ENCODE data around the gene ABCC10.
"Not testable (repeated sequence)": the region's sequence is repeated elsewhere in the genome, so short reads cannot be mapped to it uniquely, and the experiment has no call there.

Gene ABCC10

DNA sequence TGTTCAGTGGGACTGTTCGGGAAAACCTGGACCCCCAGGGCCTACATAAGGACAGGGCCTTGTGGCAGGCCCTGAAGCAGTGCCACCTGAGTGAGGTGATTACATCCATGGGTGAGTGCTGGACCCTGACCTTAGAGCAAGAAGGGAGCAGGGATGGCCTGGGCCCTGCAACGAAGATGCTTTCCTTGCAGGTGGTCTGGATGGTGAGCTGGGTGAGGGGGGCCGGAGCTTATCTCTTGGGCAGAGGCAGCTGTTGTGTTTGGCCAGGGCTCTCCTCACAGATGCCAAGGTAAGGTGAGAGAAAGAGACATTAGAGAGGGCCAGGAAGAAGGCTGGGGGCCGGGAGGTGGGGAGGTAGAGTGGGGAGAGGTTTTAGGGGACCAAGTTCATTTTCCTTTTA is 21.6 kb downstream of the ABCC10 start:
- no peak for DNase-seq

DNA sequence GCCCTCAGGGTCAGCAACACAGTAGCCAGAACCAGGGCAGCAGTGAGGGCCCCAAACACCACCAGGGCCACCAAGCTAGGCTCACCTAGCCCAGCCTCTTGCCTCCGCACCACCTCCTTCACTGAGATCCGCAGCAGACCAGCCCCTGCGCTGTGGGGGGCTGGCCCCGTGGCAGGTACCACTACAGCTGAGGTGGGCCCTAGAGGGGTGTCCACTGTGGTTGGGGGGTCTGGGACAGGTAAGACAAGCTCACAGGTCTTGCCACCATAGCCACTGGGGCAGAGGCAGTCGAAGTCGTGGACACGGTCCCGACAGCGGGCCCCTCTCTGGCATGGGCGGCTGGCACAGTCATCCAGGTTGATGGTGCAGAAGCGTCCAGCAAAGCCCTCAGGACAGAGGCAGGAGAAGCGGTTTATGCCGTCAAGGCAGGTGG is 23.4 kb downstream of the ABCC10 start:
- no peak for DNase-seq

DNA sequence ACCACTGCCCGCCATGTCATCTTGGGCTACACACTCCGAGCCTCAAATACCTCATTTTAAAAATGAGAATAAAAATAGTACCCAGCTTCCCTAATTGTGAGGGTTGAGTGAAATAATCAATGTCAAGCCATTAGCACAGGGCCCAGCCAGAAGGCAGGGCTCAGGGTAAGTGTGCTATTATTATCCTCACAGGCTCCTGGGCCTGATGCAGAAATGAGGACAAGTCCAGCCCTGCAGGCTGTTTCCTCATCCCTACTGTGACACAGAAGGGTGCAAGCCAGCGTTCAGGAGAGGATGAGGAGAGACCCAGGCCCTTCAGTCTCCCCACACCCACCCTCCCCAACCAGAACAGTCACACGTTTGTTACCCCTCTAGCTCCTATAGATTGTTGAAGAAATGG is 24.0 kb downstream of the ABCC10 start:
- no peak for DNase-seq

DNA sequence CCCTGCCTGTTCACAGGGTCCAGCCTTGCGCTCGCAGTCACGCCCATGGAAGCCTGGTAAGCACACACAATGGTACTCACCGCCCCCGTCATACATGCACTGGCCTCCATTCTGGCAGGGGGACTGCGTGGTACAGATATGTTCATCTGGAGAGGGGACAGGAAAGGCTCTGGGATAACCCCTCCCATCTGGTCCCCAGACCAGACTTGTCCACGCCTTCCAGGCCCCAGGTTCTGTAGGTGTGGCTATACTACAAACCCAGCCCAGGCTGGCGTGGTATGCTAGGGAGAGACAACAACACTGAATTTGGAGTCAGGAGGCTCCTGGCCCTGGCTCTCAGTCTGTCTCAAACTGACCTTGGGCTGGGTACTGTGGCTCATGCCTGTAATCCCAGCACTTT is 24.6 kb downstream of the ABCC10 start:
- no peak for DNase-seq

DNA sequence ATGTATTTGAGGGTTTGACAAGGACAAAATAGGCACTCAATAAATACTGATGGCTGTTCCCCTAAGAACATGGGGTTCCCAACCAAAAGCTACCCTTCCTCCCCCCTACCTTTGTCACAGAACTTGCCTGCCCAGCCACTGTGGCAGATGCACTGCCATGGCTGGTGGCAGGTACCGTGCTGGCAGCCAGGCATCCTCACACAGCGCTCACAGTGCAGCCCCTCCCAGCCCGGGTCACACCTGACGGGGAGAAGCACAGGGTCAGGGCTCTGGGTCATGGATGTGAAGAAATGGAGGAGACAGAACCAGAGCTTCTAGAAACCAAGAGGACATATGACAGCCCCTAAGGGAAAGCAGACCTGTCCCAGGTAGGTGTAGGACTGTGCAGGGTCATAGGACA is 25.6 kb downstream of the ABCC10 start:
- no peak for DNase-seq

DNA sequence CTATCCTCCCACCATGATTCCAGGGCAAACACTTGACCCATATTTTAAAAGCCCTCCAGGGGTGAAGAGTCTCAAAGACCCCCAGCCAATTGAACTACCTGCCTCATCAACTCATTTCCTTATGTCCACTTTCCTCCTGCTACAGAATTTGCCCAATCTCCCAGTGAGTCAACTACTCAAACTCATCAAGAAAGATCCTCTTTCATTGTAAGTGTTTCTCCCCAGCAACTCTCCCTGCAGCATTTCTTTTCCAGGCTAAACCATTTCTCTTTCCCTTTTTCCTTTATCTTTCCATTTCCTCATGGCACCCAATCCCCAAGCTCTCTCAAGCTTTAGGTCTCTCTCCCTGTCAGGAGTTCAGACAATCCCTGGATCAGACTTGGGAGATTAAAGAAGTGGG is 26.5 kb downstream of the ABCC10 start:
- no peak for DNase-seq

DNA sequence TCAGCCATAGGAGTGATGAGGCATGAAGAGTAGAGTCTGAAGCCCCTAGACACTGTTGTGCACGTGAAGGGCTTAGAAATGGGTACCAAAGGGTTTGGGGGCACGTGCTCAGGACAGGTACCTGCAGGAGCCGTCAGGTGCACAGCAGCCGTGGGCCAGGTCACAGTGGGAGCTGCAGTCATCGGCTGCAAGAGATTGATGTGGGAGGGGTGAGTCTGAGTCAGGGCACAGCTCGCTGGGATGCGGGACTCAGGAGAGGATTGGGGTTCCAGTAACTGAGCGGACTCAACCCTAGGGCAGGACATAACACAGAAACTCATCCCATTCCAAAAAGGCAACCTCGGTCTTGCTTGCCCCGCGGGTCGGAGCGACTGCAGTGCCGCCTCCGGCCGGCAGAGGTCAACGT is 27.0 kb downstream of the ABCC10 start:
- peak in 1 of 2 donors; percentile 46 for DNase-seq

DNA sequence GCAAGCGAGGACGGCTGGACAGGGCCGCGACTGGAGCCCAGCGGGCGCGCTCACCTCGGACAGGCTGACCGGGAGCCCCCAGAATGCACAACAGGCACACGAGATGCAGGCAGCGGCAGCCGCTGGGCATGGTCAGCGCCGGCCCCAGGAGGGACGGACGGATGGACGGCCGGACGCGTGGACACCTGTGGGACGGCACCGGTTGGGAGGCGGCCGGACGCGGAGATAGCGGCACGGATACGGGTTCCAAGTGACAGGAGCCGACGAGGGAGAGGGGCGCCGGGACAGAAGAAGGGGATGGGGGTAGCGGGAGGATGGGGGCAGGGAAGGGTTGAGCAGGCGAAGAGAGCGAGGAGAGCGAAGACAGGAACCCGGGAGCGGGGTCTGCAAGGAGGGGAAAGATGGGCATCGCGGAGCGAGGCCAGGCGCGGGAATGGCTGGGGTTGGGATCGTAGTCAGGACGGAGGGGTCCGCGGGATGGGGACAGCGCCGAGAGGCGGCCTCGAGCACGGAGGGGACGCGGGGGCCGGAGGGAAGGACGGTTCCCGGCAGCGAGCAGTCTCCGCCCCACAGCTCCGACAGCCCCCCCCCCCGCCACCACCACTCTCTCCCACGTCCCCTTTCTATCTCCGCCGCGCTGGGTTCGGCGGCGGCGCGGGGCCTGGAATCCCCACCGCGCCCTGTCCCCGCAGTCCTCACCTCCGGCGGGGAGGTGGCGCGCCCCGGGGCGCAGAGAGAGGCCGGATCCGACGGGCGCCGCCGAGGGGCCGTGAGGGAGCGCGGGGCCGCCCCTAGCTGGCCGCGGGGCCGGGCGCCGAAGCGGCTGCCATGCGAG is 27.6 kb downstream of the ABCC10 start:
- DNase-seq = peak; percentile 7 to 81

DNA sequence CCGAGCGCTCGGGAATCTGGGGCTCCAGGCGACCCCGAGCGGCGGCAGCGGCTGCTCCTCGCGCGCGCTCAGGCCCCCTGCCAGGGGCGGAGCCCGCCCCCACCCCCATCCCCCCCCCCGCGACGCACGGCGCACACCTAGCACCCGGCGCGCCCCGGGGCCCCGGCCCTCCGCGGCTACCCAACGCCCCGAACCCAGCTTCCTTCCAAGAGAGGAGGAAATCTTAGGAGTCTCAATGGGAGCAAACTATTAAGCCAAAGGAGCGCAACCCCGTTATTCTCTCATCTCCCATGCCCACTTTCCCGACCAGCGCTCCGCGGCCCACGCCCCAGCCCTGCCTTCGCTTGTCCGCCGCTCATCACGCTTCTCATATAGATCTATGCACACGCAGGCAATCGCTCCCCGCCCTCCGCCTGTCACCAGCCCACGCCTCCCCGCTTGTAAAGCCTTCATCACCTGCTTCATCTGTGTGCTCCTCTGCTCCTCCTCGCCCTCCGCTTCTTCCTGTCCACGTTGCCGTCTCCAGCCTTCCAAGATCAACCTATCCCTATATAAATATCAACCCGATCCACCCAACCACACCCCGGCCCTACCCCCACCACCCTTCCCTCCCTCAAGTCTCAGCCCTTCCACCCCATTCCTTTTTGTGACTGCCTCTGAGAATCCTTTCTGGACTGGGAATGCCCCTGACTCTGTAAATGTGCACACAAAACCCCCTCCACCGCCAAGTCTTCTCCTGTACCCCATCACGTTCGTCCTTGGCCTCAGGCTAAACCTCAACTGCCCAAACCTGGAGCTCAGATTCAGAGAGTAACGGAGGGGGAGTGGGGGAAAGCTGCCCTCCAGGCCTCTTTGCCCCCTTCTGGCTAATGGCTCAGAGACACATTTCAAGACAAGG is 28.4 kb downstream of the ABCC10 start, which contains the start of gene DLK2:
Gene DLK2 (minus strand): TSS at position 18 of the 898 bp plus-strand sequence. CDS start 723 bp downstream, outside the sequence.
- no peak for DNase-seq

DNA sequence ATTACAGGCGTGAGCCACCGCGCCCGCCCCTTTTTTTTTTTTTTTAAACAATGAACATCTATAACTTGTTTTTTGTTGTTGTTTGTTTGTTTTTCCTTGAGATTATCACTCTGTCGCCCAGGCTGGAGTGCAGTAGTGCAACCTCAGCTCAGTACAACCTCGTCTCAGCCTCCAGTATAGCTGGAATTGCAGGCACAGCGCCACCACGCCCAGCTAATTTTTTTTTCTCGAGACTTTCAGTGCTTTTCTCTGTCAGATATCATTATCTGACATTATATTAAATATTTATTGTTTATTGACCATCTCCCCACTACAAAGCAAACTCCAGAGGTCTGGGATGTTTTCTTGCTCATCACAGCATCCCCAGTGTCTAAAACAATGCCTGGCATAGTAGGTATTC is 30.3 kb downstream of the ABCC10 start:
- DNase-seq = no peak

DNA sequence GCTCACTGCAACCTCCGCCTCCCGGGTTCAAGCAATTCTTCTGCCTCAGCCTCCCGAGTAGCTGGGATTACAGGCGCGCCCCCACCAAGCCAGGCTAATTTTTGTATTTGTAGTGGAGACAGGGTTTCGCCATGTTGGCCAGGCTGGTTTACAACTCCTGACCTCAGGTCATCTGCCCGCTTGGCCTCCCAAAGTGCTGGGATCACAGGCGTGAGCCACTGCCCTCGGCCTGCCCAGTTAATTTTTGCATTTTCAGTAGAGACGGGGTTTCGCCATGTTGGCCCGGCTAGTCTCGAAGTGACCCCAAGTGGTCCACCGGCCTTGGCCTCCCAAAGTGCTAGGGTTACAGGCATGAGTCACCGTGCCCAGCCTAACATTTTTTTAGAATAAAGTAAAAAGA is 30.8 kb downstream of the ABCC10 start:
- not testable (repeated sequence) for DNase-seq

DNA sequence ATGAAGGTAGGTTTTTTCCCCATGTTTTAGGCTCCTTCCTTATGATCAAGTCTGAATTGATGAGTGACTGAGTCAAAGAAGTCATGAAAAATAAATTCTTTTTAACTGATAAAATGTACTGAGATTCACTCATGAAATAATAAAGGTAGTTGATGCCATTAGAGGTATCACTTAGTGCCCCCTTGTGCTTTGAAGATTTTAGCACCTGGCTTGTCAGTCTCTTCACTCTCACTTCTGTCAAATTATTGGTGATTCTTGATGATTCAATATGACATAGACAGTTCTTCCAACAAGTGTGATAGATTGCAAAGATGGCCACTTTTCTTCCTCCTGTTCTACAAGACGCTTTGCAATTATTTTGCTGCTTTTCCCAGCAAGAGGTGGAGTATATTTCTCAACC is 32.2 kb downstream of the ABCC10 start:
- no peak for DNase-seq

DNA sequence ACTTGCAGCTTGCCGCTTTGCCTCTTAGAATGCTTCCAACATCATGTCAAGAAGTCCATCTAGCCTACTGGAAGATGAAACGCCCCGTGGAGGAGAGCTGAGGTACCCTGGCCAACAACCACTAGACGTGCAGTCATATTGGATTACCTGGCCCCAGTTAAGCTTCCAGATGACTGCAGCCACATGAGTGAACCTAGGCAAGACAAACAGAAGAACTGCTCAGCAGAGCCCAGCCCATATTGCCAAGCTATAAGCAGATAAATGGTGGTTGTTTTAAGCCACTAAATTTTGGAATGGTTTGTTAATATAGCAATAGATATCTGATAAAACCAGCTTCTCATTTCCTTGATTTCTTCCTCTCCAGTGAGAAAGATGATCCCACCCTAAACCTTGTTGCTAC is 32.7 kb downstream of the ABCC10 start:
- DNase-seq = no peak

DNA sequence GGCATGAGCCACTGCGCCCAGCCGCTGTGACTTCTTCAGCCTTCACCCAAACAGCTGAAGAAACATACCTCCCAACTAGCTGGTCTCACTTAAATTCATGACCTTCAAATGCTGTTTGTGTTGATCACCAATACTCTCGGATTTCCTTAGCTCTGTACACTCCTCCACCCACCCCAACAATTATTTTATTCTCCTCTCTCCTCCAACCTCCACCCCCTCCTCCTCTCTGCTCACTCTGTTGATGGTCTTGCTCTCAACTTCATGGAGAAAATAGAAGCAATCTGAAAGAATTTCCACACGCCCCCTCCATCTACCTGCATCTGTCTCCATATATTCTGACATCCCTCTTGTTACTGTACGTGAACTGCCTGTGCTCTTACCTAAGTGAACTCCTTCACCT is 34.6 kb downstream of the ABCC10 start:
- no peak for DNase-seq

DNA sequence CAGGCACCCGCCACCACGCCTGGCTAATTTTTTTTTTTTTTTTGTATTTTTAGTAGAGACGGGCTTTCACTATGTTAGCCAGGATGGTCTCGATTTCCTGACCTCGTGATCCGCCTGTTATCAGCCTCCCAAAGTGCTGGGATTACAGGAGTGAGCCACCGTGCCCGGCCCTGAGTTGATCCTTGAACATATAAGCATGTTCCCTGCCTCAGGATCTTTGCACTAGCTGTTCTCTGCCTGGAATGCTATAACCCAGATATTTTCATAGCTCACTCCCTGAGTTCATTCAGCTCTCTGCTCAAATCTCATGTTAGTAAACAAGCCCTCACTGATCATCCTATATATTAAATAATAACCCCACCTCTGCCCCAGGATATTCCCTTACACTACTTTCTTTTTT is 37.0 kb downstream of the ABCC10 start:
- DNase-seq = no peak

DNA sequence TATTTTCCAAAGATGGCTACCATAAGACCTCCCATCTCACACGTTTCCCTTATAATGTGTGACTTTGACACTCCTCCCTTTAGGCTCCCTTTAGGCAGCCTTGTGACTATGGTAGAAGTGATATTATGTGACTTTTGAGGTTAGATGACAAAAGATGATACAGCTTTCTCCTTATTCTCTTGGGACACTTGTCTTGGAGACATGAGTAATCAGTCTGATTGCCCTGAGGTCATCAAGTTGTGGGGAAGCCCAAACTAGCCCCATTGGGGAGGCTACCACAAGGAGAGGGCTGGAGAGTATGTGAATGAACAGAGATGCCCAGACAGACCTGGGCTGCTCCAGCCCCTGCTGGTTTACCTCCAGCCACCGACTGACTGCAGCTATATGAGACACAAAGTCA is 38.6 kb downstream of the ABCC10 start:
- DNase-seq = no peak

DNA sequence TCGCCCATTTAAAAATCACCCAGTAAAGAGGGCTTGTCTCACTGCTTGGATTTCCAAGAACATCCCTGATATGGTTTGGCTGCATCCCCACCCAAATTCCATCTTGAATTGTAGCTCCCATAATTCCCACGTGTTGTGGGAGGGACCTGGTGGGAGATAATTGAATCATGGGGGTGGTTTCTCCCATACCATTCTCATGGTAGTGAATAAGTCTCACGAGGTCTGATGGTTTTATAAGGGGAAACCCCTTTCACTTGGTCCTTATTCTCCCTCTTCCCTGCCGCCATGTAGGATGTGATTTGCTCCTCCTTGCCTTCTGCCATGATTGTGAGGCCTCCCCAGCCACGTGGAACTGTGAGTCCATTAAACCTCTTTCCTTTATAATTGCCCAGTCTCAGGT is 39.9 kb downstream of the ABCC10 start:
- DNase-seq = not testable (repeated sequence)

DNA sequence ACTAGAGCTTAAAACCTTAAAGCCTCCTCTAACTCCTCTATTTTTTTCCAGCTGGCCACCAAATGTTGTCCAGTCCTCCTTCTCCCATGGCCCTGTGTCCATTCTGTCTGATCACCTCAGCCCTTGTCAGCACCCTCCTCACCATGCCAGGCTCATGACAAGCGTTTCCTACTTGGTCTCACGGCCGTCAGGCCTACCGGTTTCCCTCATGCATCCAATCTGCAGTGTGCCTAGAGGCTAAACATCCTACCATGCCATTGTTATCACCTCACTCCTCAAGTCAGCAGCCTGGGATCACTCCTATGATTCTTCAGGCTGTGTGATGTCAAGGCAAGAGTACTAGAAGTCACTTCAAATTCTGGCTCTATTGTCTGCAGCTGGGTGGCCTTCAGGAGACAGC is 40.4 kb downstream of the ABCC10 start:
- no peak for DNase-seq

DNA sequence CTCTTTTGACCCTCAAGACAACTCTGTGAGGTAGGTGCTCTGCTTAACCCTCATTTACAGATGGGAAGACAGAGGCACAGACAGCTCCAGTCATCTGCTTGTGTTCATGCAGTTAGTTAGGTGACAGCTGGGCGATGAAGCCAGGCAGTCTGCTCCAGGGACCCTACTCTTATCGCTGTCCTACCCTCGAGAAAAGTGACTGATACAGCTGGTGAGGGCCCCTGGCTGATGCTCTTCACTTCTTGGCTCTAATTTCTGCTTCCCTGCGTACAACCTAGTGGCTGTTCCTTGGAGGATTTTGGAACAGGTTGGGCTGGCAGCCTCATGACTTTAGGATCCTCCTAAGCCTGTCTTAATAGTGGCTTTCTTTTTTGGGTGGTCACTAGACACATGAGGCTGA is 40.9 kb downstream of the ABCC10 start:
- DNase-seq = no peak

DNA sequence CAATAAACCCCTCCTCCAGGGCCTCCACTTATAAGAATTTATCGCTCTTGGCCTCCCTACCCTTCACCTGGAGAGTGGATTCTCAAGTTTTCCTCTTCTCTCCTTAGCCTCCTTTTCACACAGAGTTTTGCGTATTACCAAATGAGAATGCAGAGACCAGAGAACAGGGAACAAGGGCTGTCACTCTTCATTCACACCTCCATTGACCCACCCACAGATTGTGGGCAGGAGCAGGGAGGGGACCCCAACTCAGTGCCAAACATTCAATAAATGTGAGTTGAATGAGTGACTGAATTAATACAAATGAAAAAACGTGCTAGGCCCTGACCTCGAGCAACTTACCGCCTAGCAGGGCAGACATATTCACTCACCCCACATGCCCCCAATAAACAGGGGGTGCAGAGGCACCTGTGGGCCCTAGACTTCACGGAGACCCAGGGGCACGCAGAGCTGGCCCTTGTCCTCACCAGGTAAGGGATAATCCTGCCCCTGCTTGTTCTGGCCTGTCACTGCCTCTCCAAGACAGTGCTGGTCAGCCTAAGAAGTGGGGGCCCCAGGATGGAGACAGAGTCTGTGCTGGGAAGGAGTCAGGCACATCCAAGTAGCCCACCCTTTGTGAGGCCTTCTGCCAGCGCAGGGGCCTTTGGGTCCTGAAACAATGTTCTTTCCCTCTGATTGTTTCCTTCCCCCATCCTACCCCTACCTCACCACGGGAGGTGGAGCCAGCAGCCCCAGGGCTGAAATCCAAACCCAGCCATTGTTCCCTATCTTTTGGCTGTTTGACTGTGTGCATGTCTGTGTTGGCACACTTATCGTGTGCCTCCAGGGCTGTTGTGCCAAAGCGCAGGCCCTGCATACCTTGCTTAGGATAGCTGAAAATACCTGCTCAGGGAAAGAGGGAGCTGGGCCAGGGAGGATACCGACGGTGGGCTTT is 41.7 kb downstream of the ABCC10 start:
- DNase-seq = no peak

DNA sequence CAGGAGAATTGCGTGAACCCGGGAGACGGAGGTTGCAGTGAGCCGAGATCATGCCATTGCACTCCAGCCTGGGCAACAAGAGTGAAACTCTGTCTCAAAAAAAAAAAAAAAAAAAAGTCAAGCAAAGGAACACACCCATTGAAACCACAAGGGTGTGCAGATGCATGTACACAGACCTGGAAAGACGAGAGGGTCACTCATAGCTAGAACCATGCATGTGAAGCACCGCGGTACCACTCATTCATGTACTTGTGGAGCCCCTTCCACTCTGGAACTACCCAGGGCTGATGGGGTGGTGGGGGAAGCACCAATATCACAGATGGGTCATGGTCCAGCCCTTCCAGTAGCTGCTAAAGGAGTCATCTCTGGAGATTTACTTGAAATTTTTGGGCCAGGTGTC is 42.6 kb downstream of the ABCC10 start:
- DNase-seq = no peak

DNA sequence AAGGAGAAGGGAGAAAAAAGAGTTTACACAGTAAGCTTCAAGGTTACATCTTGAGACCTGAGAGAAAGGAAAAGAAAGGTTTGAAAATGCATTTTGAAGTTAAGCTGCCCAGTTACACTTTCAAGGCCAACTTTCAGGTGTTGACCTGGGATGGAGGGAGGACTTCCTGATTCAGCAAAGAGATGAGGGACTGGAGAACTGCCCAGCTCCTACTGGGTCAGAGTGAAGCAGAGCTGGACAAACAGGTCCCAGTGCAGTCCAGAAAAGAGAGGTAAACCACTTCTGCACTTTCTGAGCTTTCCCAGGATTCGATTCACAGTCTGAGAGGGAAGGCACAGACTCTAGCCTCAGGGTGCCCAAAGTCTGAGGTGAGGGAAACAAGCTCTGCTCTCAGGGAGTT is 44.1 kb downstream of the ABCC10 start:
- DNase-seq = no peak

DNA sequence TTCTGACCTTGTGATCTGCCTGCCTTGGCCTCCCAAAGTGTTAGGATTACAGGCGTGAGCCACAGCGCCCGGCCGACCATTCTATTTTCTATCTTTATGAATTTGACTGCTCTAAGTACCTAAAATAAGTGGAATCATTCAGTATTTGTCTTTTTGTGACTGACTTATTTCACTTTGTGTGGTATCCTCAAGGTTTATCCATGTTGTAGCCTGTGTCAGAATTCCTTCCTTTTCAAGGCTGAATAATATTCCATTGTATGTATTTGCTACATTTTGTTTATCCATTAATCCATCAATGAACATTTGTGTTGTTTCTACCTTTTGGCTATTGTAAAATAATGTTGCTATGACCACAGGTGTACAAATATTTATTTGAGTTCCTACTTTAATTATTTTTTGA is 45.2 kb downstream of the ABCC10 start:
- no peak for DNase-seq

Data from hippocampal formation (tissue), 2 donors.